Measurements from ENCODE around the gene OVOL2. TPM values are rescaled to one million over a fixed set of nuclear protein-coding genes. Genes with fewer than 3 reads are reported as not detected.

Gene OVOL2
- total RNA-seq, 1 donor from 2014 or later: not detected

GRCh38 chr20:17985388-17986018, 72.2 kb downstream of the OVOL2 start:
- H3K36me3 Mint-ChIP-seq (ENCODE audit: low read depth): peaks cover 32% of the 10 kb centered on the region
- no peak overlapping the region for H3K27ac Mint-ChIP-seq
- no peak for DNase-seq (ENCODE audit: low spot score)
- no peaks in the 10 kb centered on the region for H3K27me3 Mint-ChIP-seq (ENCODE audit: insufficient read depth)
- no peak overlapping the region for H3K4me3 Mint-ChIP-seq
- intact Hi-C loops (cut with micrococcal nuclease): no loop called here
- H3K4me1 Mint-ChIP-seq (ENCODE audit: low read depth): peaks cover 33% of the 10 kb centered on the region
- H3K9me3 Mint-ChIP-seq: no peaks in the 10 kb centered on the region

GRCh38 chr20:17976305-17976704, 81.4 kb downstream of the OVOL2 start:
- intact Hi-C loops (cut with micrococcal nuclease): no loop called here
- no peak for DNase-seq (ENCODE audit: low spot score)
- H3K36me3 Mint-ChIP-seq (ENCODE audit: low read depth): peaks cover 40% of the 10 kb centered on the region
- H3K4me3 Mint-ChIP-seq: no peak overlapping the region
- peaks cover 37% of the 10 kb centered on the region for H3K4me1 Mint-ChIP-seq (ENCODE audit: low read depth)
- no peaks in the 10 kb centered on the region for H3K27me3 Mint-ChIP-seq (ENCODE audit: insufficient read depth)
- H3K9me3 Mint-ChIP-seq: no peaks in the 10 kb centered on the region
- no peak overlapping the region for H3K27ac Mint-ChIP-seq

Other genes with a start within 250 kb of the OVOL2 start
- gene SNX5, start 89.1 kb downstream of the OVOL2 start, total RNA-seq: 238 and 248 TPM in 2 replicates
- gene MGME1, start 88.9 kb downstream of the OVOL2 start, total RNA-seq: 32.1 and 33.6 TPM in 2 replicates
- 17.1 and 17.9 TPM in 2 replicates for gene KAT14, start 79.9 kb upstream of the OVOL2 start, total RNA-seq
- 16.3 and 16.7 TPM in 2 replicates for gene PET117, start 79.9 kb upstream of the OVOL2 start, total RNA-seq
- 7.6 and 7.8 TPM in 2 replicates for gene ZNF133, start 230.6 kb upstream of the OVOL2 start, total RNA-seq

Data from activated T-helper 1 cell treated with anti-CD3 and anti-CD28 coated beads, Interleukin-12 subunit alpha, Interleukin-12 subunit beta, Interleukin-2, Interleukin-4 antibody, amounts not matched to agents 30 ng/mL and 10 ng/mL and 1 ng/mL, durations not matched to agents 14 hours and 24 hours and 36 hours (primary cell).